IMR-90 (cell line): ENCODE data around the gene UNC93A. TPM values are rescaled to one million over a fixed set of nuclear protein-coding genes. Genes with fewer than 3 reads are reported as not detected.

ENCODE experiments used
- ATAC-seq: fragments of 200-7000 bp; cut with Tn5 transposase; 2 replicates; pipeline ENCODE4 v1.9.1; 2020; ENCODE audit warnings: low read depth, mild to moderate bottlenecking, moderate library complexity
- BruUV-seq: library from RNA; stranded (reverse); fragments of 400-500 nt; replicated peaks from 2 replicates; lab custom pipeline; 2021; lab: Mats Ljungman, UMichigan
- CTCF ChIA-PET: fragments of 300-600 bp; formaldehyde crosslinking; extraction: SDS; loops from one replicate; lab custom pipeline; 2021; ENCODE audit warnings: antibody characterized with exemption; lab: Yijun Ruan, JAX
- POLR2A ChIA-PET: fragments of 300-600 bp; sonication (Branson Sonifier 250); formaldehyde crosslinking; loops from one replicate; lab custom pipeline; 2022; ENCODE audit warnings: antibody characterized with exemption; ENCODE audit not compliant: unreplicated experiment; lab: Charles Lee
- DNase-seq: peaks from one replicate; pipeline ENCODE4 v3.0.0; 2013
- H2AFZ ChIP-seq: replicated peaks from 2 replicates; pipeline ENCODE3; 2013; ENCODE audit warnings: low read length, mild to moderate bottlenecking; ENCODE audit not compliant: poor library complexity
- H2AK5ac ChIP-seq: 2 replicates; pipeline ENCODE4 v1.6.1; 2013; ENCODE audit warnings: low read depth, low read length, inconsistent platforms
- H2AK9ac ChIP-seq: replicated peaks from 2 replicates; pipeline ENCODE3; 2013; ENCODE audit warnings: mild to moderate bottlenecking, low read depth, low read length, moderate library complexity; ENCODE audit not compliant: poor library complexity
- H2BK120ac ChIP-seq: 2 replicates; pipeline ENCODE4 v1.6.1; 2013; ENCODE audit warnings: low read depth, low read length, inconsistent platforms
- H2BK15ac ChIP-seq: 3 replicates; pipeline ENCODE4 v1.6.1; 2013; ENCODE audit warnings: low read depth, low read length, inconsistent platforms
- H2BK20ac ChIP-seq: 2 replicates; pipeline ENCODE4 v1.6.1; 2013; ENCODE audit warnings: low read depth, mild to moderate bottlenecking, inconsistent platforms, low read length, moderate library complexity
- H2BK5ac ChIP-seq: 2 replicates; pipeline ENCODE4 v1.6.1; 2013; ENCODE audit warnings: mild to moderate bottlenecking, low read depth, low read length, inconsistent platforms; ENCODE audit not compliant: poor library complexity, severe bottlenecking
- H3K14ac ChIP-seq: replicated peaks from 2 replicates; pipeline ENCODE4 v1.6.1; 2013; ENCODE audit warnings: low read depth, low read length, inconsistent platforms
- H3K18ac ChIP-seq: 2 replicates; pipeline ENCODE4 v1.6.1; 2013; ENCODE audit warnings: low read depth, low read length, control low read depth
- H3K23ac ChIP-seq: 2 replicates; pipeline ENCODE4 v1.6.1; 2013; ENCODE audit warnings: low read depth, low read length, inconsistent platforms
- H3K27ac ChIP-seq: 2 replicates; pipeline ENCODE4 v1.5.1; 2013; ENCODE audit warnings: mild to moderate bottlenecking, control low read depth, low read length; ENCODE audit not compliant: insufficient read depth
- H3K27me3 ChIP-seq: 2 replicates; pipeline ENCODE4 v1.6.1; 2013; ENCODE audit warnings: low read length; ENCODE audit not compliant: control insufficient read depth, insufficient read depth
- H3K36me3 ChIP-seq: 2 replicates; pipeline ENCODE4 v1.6.1; 2013; ENCODE audit warnings: low read length, mixed read lengths; ENCODE audit not compliant: control insufficient read depth, insufficient read depth
- H3K4ac ChIP-seq: 2 replicates; pipeline ENCODE4 v1.6.1; 2013; ENCODE audit warnings: low read depth, low read length, inconsistent platforms
- H3K4me1 ChIP-seq: 2 replicates; pipeline ENCODE4 v1.6.1; 2013; ENCODE audit warnings: low read length, mixed read lengths; ENCODE audit not compliant: control insufficient read depth, insufficient read depth
- H3K4me2 ChIP-seq: 2 replicates; pipeline ENCODE4 v1.6.1; 2013; ENCODE audit warnings: low read depth, mild to moderate bottlenecking, control low read depth, low read length, moderate library complexity
- H3K4me3 ChIP-seq: 2 replicates; pipeline ENCODE4 v1.5.1; 2013; ENCODE audit warnings: low read depth, mild to moderate bottlenecking, control low read depth, low read length, moderate library complexity; ENCODE audit not compliant: insufficient read depth
- H3K56ac ChIP-seq: 2 replicates; pipeline ENCODE4 v1.6.1; 2013; ENCODE audit warnings: low read length, inconsistent platforms; ENCODE audit not compliant: insufficient read depth; ENCODE audit errors: extremely low read depth
- H3K79me1 ChIP-seq, 2 experiments: 2 replicates each; pipeline ENCODE4 v1.6.1; 2013; ENCODE audit warnings: low read length in 2 of 2, inconsistent platforms in 1 of 2, low read depth in 1 of 2
- H3K9ac ChIP-seq: 2 replicates; pipeline ENCODE4 v1.6.1; 2013; ENCODE audit warnings: low read depth, low read length, control low read depth
- H3K9me1 ChIP-seq: 2 replicates; pipeline ENCODE4 v1.6.1; 2013; ENCODE audit warnings: low read length, inconsistent platforms; ENCODE audit not compliant: insufficient read depth
- H3K9me3 ChIP-seq: 2 replicates; pipeline ENCODE4 v1.6.1; 2013; ENCODE audit warnings: low read length; ENCODE audit not compliant: control insufficient read depth, insufficient read depth
- H4K20me1 ChIP-seq: 2 replicates; pipeline ENCODE4 v1.6.1; 2013; ENCODE audit warnings: low read length, inconsistent platforms; ENCODE audit not compliant: insufficient read depth
- H4K5ac ChIP-seq: 2 replicates; pipeline ENCODE4 v1.6.1; 2013; ENCODE audit warnings: mild to moderate bottlenecking, low read depth, low read length, control low read depth
- H4K8ac ChIP-seq, 2 experiments: 2 replicates each; pipeline ENCODE4 v1.6.1; 2013; ENCODE audit warnings: low read depth in 2 of 2, low read length in 2 of 2, control low read depth in 1 of 2, inconsistent platforms in 1 of 2
- H4K91ac ChIP-seq: 2 replicates; pipeline ENCODE4 v1.6.1; 2013; ENCODE audit warnings: low read depth, low read length, inconsistent platforms; ENCODE audit not compliant: insufficient read depth
- BHLHE40 ChIP-seq: fragments of 150-350 bp; IDR thresholded peaks from 2 replicates; pipeline ENCODE4 v1.6.1; 2016; ENCODE audit warnings: mild to moderate bottlenecking, low read depth, low read length
- CEBPB ChIP-seq: IDR thresholded peaks from 2 replicates; pipeline ENCODE4 v1.6.1; 2012; ENCODE audit warnings: low read depth, low read length, improper control_type of control experiment
- FOS ChIP-seq: fragments of 150-350 bp; IDR thresholded peaks from 2 replicates; pipeline ENCODE4 v1.6.1; 2016; ENCODE audit warnings: low read depth, low read length
- MAZ ChIP-seq: IDR thresholded peaks from 2 replicates; pipeline ENCODE4 v1.6.1; 2012; ENCODE audit warnings: low read depth, mild to moderate bottlenecking, low read length, improper control_type of control experiment, moderate library complexity, borderline replicate concordance
- MXI1 ChIP-seq: IDR thresholded peaks from 2 replicates; pipeline ENCODE4 v1.6.1; 2012; ENCODE audit warnings: low read depth, mild to moderate bottlenecking, low read length, moderate library complexity, borderline replicate concordance
- WGBS, 2 experiments: methylation state at CpG; one replicate each; pipeline versions ENCODE4 v1.1.5 to v1.1.7; 2013; ENCODE audit warnings: missing lambda C conversion rate in 2 of 2; ENCODE audit not compliant: insufficient read length in 1 of 2; ENCODE audit errors: extremely low coverage in 2 of 2; 5-methylcytosine and 5-hydroxymethylcytosine counted together
- dilution Hi-C: fragments of 300-500 bp; cut with HindIII; formaldehyde crosslinking; loops from one replicate; pipeline ENCODE4 v1.14.3; 2018; ENCODE audit warnings: low sequenced_read_pairs; ENCODE audit not compliant: unreplicated experiment
- in situ Hi-C: fragments of 300-500 bp; cut with MboI; formaldehyde crosslinking; loops from 3 replicates; pipeline ENCODE4 v1.14.3; 2019; ENCODE audit warnings: low sequenced_read_pairs, inconsistent platforms, mixed read lengths
- intact Hi-C: fragments of 100-400 bp; cut with micrococcal nuclease; formaldehyde crosslinking; loops from 2 replicates; pipeline ENCODE4 v1.10.0; 2022
- polyA plus RNA-seq, 3 experiments: library from polyadenylated mRNA; depleted of rRNA; stranded (reverse); fragments of >200 nt; gene quantifications; 2 replicates each; pipeline ENCODE4 v1.2.3, GENCODE V29; 2012; ENCODE audit warnings: low replicate concordance in 1 of 3
- total RNA-seq: library from RNA; depleted of rRNA; stranded (reverse); fragments of >200 nt; gene quantifications from 2 replicates; pipeline ENCODE4 v1.2.3, GENCODE V29; 2012
- TF ChIP-seq, protein P1 (sequence below): fragments of 150-350 bp; IDR thresholded peaks from 2 replicates; pipeline ENCODE4 v1.6.1; 2016; ENCODE audit warnings: low read depth, mild to moderate bottlenecking, low read length, moderate library complexity, borderline replicate concordance
- TF ChIP-seq, protein P2 (sequence below): conservative IDR thresholded peaks from 2 replicates; pipeline ENCODE4 v1.5.1; 2012; ENCODE audit warnings: mild to moderate bottlenecking, low read depth, low read length, improper control_type of control experiment

UNC93A gene
- total and polyA plus RNA-seq, 2 of the 4 experiments (the other 2 are of a cell fraction) = not detected

DNA sequence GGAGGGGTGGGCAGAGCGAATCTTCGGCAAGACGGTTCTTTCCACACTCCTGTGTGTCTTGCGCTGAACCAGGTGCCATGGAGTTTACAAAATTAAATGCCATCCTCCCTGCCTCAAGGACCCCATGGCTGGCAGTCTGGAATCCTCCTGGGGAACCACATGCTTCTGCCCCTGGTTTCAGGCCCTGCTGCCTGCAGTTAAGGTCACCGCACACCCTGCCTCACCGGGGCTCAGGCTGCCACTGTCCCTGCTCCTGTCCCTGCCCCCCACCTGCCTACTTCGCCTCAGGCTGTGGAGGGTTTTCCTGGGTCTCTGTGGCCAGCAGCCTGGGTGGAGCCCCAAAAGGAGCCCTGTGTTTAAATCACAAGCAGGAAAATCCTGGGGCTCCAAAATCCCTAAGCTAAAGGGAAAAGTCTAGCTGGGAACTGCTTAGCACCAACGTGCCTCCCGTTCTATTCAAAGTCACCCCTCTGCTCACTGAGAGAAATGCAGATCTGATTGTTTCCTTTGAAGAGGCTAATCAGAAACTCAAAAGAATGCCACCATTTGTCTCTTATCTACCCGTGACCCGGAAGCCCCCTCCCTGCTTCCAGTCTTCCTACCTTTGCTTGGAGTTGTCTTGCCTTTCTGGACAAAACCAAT lies 23.2 kb downstream of the UNC93A start:
- Histone ChIP-seq H2BK120ac (no peak overlapping the region), H3K9me3 (peaks cover 20% of the 10 kb centered on the region), H3K36me3 (no peaks in the 10 kb centered on the region), H3K4me2 (no peak overlapping the region), H3K4me3 (no peak overlapping the region), H2BK15ac (no peak overlapping the region), H3K4ac (no peak overlapping the region), H4K5ac (no peak overlapping the region), H2AK5ac (no peak overlapping the region), H3K27me3 (no peaks in the 10 kb centered on the region), H3K9ac (no peak overlapping the region), H2BK5ac (no peak overlapping the region), H4K91ac (no peak overlapping the region), H2AFZ (no peak overlapping the region), H2BK20ac (no peak overlapping the region), H4K8ac (no peak overlapping the region), H3K27ac (no peak overlapping the region), H3K14ac (no peak overlapping the region), H2AK9ac (no peak overlapping the region), H3K4me1 (no peaks in the 10 kb centered on the region), H3K9me1 (no peaks in the 10 kb centered on the region), H3K23ac (no peak overlapping the region), H3K79me1 (no peaks in the 10 kb centered on the region), H4K20me1 (no peaks in the 10 kb centered on the region), H3K56ac (no peak overlapping the region), H3K18ac (no peak overlapping the region)
- in situ Hi-C loops = no loop called here
- TF ChIP-seq, protein P1, sequence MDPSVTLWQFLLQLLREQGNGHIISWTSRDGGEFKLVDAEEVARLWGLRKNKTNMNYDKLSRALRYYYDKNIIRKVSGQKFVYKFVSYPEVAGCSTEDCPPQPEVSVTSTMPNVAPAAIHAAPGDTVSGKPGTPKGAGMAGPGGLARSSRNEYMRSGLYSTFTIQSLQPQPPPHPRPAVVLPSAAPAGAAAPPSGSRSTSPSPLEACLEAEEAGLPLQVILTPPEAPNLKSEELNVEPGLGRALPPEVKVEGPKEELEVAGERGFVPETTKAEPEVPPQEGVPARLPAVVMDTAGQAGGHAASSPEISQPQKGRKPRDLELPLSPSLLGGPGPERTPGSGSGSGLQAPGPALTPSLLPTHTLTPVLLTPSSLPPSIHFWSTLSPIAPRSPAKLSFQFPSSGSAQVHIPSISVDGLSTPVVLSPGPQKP = no peak
- TF ChIP-seq MXI1 = no peak
- TF ChIP-seq FOS = no peak
- TF ChIP-seq CEBPB = no peak
- no peak for TF ChIP-seq MAZ
- TF ChIP-seq, protein P2, sequence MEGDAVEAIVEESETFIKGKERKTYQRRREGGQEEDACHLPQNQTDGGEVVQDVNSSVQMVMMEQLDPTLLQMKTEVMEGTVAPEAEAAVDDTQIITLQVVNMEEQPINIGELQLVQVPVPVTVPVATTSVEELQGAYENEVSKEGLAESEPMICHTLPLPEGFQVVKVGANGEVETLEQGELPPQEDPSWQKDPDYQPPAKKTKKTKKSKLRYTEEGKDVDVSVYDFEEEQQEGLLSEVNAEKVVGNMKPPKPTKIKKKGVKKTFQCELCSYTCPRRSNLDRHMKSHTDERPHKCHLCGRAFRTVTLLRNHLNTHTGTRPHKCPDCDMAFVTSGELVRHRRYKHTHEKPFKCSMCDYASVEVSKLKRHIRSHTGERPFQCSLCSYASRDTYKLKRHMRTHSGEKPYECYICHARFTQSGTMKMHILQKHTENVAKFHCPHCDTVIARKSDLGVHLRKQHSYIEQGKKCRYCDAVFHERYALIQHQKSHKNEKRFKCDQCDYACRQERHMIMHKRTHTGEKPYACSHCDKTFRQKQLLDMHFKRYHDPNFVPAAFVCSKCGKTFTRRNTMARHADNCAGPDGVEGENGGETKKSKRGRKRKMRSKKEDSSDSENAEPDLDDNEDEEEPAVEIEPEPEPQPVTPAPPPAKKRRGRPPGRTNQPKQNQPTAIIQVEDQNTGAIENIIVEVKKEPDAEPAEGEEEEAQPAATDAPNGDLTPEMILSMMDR = no peak
- TF ChIP-seq BHLHE40 = no peak
- no CpG with 5 or more reads among the region's 11 CpGs for WGBS, 2 experiments
- dilution Hi-C loops = no loop called here
- POLR2A ChIA-PET = no interaction called here
- no TSS peak for BruUV-seq
- CTCF ChIA-PET = no interaction called here
- intact Hi-C loops = no loop called here
- no peak for DNase-seq
- no peak for ATAC-seq
